ENCODE results near the gene FRAS1. TPM values are rescaled to one million over a fixed set of nuclear protein-coding genes. Genes with fewer than 3 reads are reported as not detected.

FRAS1 gene
- total RNA-seq, 1 donor from 2014 or later: not detected

GRCh38 chr4:78218260-78218659 is 161.1 kb downstream of the FRAS1 start:
- Mint-ChIP-seq H3K9me3 (no peaks in the 10 kb centered on the region), H3K4me1 (no peaks in the 10 kb centered on the region), H3K27me3 (peaks cover 9% of the 10 kb centered on the region), H3K27ac (no peak overlapping the region), H3K36me3 (ENCODE audit: low read depth) (no peaks in the 10 kb centered on the region), H3K4me3 (no peak overlapping the region)
- ChIA-PET CTCF (no interaction called here), POLR2A (no interaction called here)
- ATAC-seq (ENCODE audit: low read depth) (no peak), DNase-seq (no peak)
- intact Hi-C loops (cut with micrococcal nuclease): no loop called here
- TF ChIP-seq CTCF (IDR thresholded peaks at IDR 0.05): no peak

GRCh38 chr4:78219825-78220224 is 162.7 kb downstream of the FRAS1 start:
- H3K36me3 Mint-ChIP-seq (ENCODE audit: low read depth): no peaks in the 10 kb centered on the region
- no peaks in the 10 kb centered on the region for H3K4me1 Mint-ChIP-seq

GRCh38 chr4:78220283-78220682 is 163.2 kb downstream of the FRAS1 start:
- Mint-ChIP-seq H3K27me3 (peaks cover 6% of the 10 kb centered on the region), H3K27ac (no peak overlapping the region), H3K36me3 (ENCODE audit: low read depth) (no peaks in the 10 kb centered on the region), H3K9me3 (no peaks in the 10 kb centered on the region), H3K4me1 (no peaks in the 10 kb centered on the region), H3K4me3 (no peak overlapping the region)
- ChIA-PET POLR2A (no interaction called here), CTCF (no interaction called here)
- ATAC-seq (ENCODE audit: low read depth) (no peak), DNase-seq (no peak)
- intact Hi-C loops (cut with micrococcal nuclease): no loop called here
- no peak for TF ChIP-seq CTCF (IDR thresholded peaks at IDR 0.05)

More at GRCh38 chr4:78219825-78220224, 162.7 kb downstream of the FRAS1 start:
- ChIA-PET CTCF (no interaction called here), POLR2A (no interaction called here)
- DNase-seq (no peak), ATAC-seq (ENCODE audit: low read depth) (no peak)
- intact Hi-C loops (cut with micrococcal nuclease): no loop called here
- Mint-ChIP-seq H3K4me3 (no peak overlapping the region), H3K9me3 (no peaks in the 10 kb centered on the region), H3K27me3 (peaks cover 6% of the 10 kb centered on the region), H3K27ac (no peak overlapping the region)
- TF ChIP-seq CTCF (IDR thresholded peaks at IDR 0.05): no peak

- intact Hi-C loops (cut with micrococcal nuclease): no loop called here
- H3K27ac Mint-ChIP-seq: no peak overlapping the region
- ChIA-PET POLR2A (no interaction called here), CTCF (no interaction called here)
- H3K27me3 Mint-ChIP-seq: peaks cover 6% of the 10 kb centered on the region
- ATAC-seq (ENCODE audit: low read depth) (no peak), DNase-seq (no peak)
- no peaks in the 10 kb centered on the region for H3K36me3 Mint-ChIP-seq (ENCODE audit: low read depth)
- H3K9me3 Mint-ChIP-seq: peaks cover 9% of the 10 kb centered on the region
- H3K4me1 Mint-ChIP-seq: no peaks in the 10 kb centered on the region
- TF ChIP-seq CTCF (IDR thresholded peaks at IDR 0.05): no peak
- no peak overlapping the region for H3K4me3 Mint-ChIP-seq
These were observed 165.6 kb downstream of the FRAS1 start for GRCh38 chr4:78222575-78223186.

GRCh38 chr4:78225236-78225635 is 168.1 kb downstream of the FRAS1 start:
- no peak overlapping the region for H3K4me3 Mint-ChIP-seq
- peaks cover 4% of the 10 kb centered on the region for H3K27me3 Mint-ChIP-seq

More at GRCh38 chr4:78225236-78225635, 168.1 kb downstream of the FRAS1 start:
- no peak for TF ChIP-seq CTCF (IDR thresholded peaks at IDR 0.05)
- POLR2A ChIA-PET: no interaction called here
- Mint-ChIP-seq H3K36me3 (ENCODE audit: low read depth) (no peaks in the 10 kb centered on the region), H3K9me3 (peaks cover 9% of the 10 kb centered on the region), H3K4me1 (no peaks in the 10 kb centered on the region), H3K27ac (no peak overlapping the region)
- CTCF ChIA-PET: no interaction called here
- intact Hi-C loops (cut with micrococcal nuclease): no loop called here
- DNase-seq (no peak), ATAC-seq (ENCODE audit: low read depth) (no peak)

Data from activated B cell treated with CpG ODN at 0.5 μM for 24 hours (primary cell).